ENCODE results near the gene POC1A. TPM values are rescaled to one million over a fixed set of nuclear protein-coding genes. Genes with fewer than 3 reads are reported as not detected.
"Not testable (repeated sequence)": the region's sequence is repeated elsewhere in the genome, so short reads cannot be mapped to it uniquely, and the experiment has no call there.

POC1A gene
- total RNA-seq, 1 experiment from 2014 or later, result 43.0 TPM

DNA sequence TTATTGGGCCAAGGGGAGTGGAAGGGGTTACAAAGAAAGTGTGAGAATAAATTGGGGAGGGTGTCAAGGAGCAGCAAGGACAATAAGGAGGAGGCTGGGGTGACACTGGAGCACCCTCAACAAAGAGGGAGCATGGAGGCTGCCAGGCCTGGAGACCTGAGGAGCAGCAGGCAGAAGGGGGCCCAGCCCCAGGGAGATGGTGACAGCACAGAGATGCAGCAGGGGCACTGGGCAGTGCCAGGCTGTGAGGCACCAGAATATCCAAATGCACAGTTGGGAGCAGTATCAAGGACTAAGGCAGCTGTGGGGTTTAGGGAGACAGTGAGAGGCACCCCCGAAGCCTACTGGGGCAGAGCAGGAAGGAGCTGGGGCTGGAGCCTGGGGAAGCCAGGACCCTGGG lies 24.3 kb upstream of the POC1A start:
- Histone ChIP-seq H3K4me1 (ENCODE audit: insufficient read depth, low read length) (peaks cover 4% of the 10 kb centered on the region; the same call in 1 of the 2 replicates), H3K36me3 (ENCODE audit: low read depth, low read length) (no peaks in the 10 kb centered on the region), H3K27me3 (ENCODE audit: low read length) (no peaks in the 10 kb centered on the region), H3K79me2 (ENCODE audit: low read length) (no peaks in the 10 kb centered on the region), H3K4me3 (ENCODE audit: low read length) (no peak overlapping the region), H3K9me2 (replicated peaks; ENCODE audit: low read length) (no peaks in the 10 kb centered on the region), H2AFZ (ENCODE audit: low read length) (no peak overlapping the region), H3K27ac (ENCODE audit: low read length) (no peak overlapping the region), H3K4me2 (ENCODE audit: low read length) (no peak overlapping the region), H4K20me1 (ENCODE audit: low read length) (no peaks in the 10 kb centered on the region), H3F3A (ENCODE audit: low read length, unreplicated experiment) (no peaks in the 10 kb centered on the region), H3K9ac (ENCODE audit: low read length) (no peak overlapping the region), H3K9me3 (ENCODE audit: low read length) (no peaks in the 10 kb centered on the region)
- TF ChIP-seq EZH2 (IDR thresholded peaks at IDR 0.05; ENCODE audit: low read length, unreplicated experiment), result no peak
- no peak for TF ChIP-seq EZH2phosphoT487 (IDR thresholded peaks at IDR 0.05; ENCODE audit: borderline replicate concordance, low read length)
- TF ChIP-seq, protein P1, sequence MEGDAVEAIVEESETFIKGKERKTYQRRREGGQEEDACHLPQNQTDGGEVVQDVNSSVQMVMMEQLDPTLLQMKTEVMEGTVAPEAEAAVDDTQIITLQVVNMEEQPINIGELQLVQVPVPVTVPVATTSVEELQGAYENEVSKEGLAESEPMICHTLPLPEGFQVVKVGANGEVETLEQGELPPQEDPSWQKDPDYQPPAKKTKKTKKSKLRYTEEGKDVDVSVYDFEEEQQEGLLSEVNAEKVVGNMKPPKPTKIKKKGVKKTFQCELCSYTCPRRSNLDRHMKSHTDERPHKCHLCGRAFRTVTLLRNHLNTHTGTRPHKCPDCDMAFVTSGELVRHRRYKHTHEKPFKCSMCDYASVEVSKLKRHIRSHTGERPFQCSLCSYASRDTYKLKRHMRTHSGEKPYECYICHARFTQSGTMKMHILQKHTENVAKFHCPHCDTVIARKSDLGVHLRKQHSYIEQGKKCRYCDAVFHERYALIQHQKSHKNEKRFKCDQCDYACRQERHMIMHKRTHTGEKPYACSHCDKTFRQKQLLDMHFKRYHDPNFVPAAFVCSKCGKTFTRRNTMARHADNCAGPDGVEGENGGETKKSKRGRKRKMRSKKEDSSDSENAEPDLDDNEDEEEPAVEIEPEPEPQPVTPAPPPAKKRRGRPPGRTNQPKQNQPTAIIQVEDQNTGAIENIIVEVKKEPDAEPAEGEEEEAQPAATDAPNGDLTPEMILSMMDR (conservative IDR thresholded peaks at IDR 0.05; ENCODE audit: low read depth, low read length), result no peak
- POLR2A ChIA-PET (ENCODE audit: unreplicated experiment), result no interaction called here
- CTCF ChIA-PET, result no interaction called here
- DNase-seq (no peak), ATAC-seq (no peak)
- intact Hi-C loops (cut with micrococcal nuclease), result no loop called here
- BruUV-seq (replicated peaks), result no TSS peak

DNA sequence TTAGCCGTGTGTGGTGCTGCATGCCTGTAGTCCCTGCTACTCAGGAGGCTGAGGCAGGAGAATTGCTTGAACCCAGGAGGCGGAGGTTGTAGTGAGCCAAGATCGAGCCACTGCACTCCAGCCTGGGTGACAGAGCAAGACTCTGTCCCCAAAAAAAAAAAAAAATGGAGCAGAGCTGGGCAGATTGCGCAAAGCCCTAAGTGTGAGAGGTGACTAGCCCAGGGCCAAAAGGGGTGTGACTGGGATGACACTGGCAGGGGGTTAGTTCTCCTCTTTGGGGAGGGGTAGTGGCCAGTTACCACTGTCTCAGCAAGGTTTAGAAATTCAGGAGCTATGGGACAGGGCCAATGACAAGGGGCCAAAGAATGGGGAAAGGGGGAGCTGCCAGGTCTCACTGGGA lies 23.9 kb upstream of the POC1A start:
- H3K4me2 ChIP-seq (ENCODE audit: low read length); H3K9me3 ChIP-seq (ENCODE audit: low read length); H3K36me3 ChIP-seq (ENCODE audit: low read depth, low read length); H3K9ac ChIP-seq (ENCODE audit: low read length); intact Hi-C loops (cut with micrococcal nuclease); H4K20me1 ChIP-seq (ENCODE audit: low read length); POLR2A ChIA-PET (ENCODE audit: unreplicated experiment); H2AFZ ChIP-seq (ENCODE audit: low read length); CTCF ChIA-PET; H3K79me2 ChIP-seq (ENCODE audit: low read length); DNase-seq; BruUV-seq (replicated peaks); H3K4me3 ChIP-seq (ENCODE audit: low read length); H3K9me2 ChIP-seq (replicated peaks; ENCODE audit: low read length); ATAC-seq; H3F3A ChIP-seq (ENCODE audit: low read length, unreplicated experiment); H3K27ac ChIP-seq (ENCODE audit: low read length); H3K27me3 ChIP-seq (ENCODE audit: low read length); H3K4me1 ChIP-seq (ENCODE audit: insufficient read depth, low read length): not testable (repeated sequence)

DNA sequence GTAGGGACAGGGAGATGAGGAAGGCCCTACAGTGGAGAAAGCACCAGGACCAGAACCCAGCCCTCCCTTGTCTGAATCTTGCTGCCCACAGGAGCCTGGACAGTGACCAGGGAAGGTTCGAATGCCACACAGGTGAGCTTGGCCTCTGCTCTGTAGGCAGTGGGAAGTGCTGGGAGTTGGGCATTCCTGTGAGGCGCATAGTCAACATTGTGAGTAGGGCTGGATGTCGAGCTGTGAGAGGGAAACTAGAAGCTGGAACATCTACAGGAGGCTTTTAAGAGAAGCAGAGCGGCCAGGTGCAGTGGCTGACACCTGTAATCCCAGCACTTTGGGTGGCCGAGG lies 23.4 kb upstream of the POC1A start:
- Histone ChIP-seq H3K79me2 (ENCODE audit: low read length) (no peaks in the 10 kb centered on the region), H3K27me3 (ENCODE audit: low read length) (no peaks in the 10 kb centered on the region), H3K4me2 (ENCODE audit: low read length) (no peak overlapping the region), H3K27ac (ENCODE audit: low read length) (no peak overlapping the region), H3K36me3 (ENCODE audit: low read depth, low read length) (no peaks in the 10 kb centered on the region), H3K4me3 (ENCODE audit: low read length) (no peak overlapping the region), H3K9me3 (ENCODE audit: low read length) (no peaks in the 10 kb centered on the region), H3K9ac (ENCODE audit: low read length) (no peak overlapping the region), H3K4me1 (ENCODE audit: insufficient read depth, low read length) (peaks cover 4% of the 10 kb centered on the region; the same call in 1 of the 2 replicates), H4K20me1 (ENCODE audit: low read length) (no peaks in the 10 kb centered on the region), H2AFZ (ENCODE audit: low read length) (no peak overlapping the region), H3K9me2 (replicated peaks; ENCODE audit: low read length) (no peaks in the 10 kb centered on the region), H3F3A (ENCODE audit: low read length, unreplicated experiment) (no peaks in the 10 kb centered on the region)
- no TSS peak for BruUV-seq (replicated peaks)
- CTCF ChIA-PET, result no interaction called here
- ATAC-seq (no peak), DNase-seq (no peak)
- intact Hi-C loops (cut with micrococcal nuclease), result no loop called here
- TF ChIP-seq EZH2 (IDR thresholded peaks at IDR 0.05; ENCODE audit: low read length, unreplicated experiment), result no peak
- TF ChIP-seq, protein P1 (conservative IDR thresholded peaks at IDR 0.05; ENCODE audit: low read depth, low read length), result no peak
- no peak for TF ChIP-seq EZH2phosphoT487 (IDR thresholded peaks at IDR 0.05; ENCODE audit: borderline replicate concordance, low read length)
- POLR2A ChIA-PET (ENCODE audit: unreplicated experiment), result no interaction called here
